T-helper 9 cell (primary cell): ENCODE results near the gene RARG.

Source experiments
- DNase-seq: peaks from one replicate; pipeline ENCODE4 v3.0.0-alpha.2; 2020
- total RNA-seq, 2 donors: gene quantifications; one replicate each; lab custom pipeline; 2026; lab: John Stamatoyannopoulos, UW

The RARG gene
- 48.3 to 111 reads per million in 2 donors for total RNA-seq

- DNase-seq = peak; percentile 71
Measured at GRCh38 chr12:53231921-53232645, at the start of gene RARG. RARG (minus strand) TSS chr12:53232209; CDS start chr12:53227545, 4,664 bp downstream.

- no peak for DNase-seq
Measured at GRCh38 chr12:53279888-53280498, 48.0 kb upstream of the RARG start.

DNA sequence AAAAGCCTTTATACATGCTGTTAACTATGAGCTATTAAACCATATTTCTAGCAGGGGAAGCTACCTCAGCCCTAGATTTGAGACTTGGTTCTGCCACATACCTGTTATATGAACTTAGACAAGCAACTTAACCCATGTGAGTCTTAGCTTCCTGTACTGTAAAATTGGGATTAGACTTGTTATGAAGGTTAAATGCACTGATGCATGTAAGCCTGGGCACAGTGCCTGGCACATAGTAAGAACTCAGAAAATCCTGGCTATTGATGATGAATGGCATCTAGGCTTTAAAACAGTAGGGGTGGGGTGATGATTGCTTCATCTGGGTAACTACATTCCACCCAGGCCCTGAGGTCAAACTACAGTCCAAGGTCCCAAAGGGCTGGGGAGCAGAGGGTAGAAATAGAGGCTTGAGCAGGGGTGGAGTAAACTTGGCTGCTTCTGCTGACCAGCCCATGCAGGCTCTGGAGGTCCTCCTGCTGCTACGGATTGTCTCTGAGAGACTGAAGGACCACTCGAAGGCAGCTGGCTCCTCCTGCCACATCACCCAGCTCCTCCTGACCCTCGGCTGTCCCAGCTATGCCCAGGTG, 47.4 kb upstream of the RARG start:
- DNase-seq = no peak

DNA sequence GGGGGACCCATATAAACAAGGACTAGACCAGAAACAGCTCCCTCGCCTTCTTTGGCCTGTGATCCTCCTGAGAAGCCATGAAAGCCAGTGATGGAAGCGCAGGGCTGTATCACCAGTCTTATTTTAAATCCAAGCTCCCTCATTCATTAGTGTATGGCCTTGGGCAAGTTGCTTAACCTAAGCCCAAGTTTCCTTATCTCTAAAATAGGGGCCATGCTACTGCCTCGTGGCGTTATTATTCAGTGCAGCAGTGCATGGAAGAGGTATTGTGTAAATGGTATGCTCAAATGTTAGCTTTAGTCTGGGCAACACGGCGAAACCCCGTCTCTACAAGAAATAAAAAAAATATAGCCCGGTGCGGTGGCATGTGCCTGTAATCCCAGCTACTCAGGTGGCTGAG, 46.0 kb upstream of the RARG start:
- no peak for DNase-seq

GRCh38 chr12:53276511-53276910, 44.5 kb upstream of the RARG start:
- DNase-seq = no peak

DNA sequence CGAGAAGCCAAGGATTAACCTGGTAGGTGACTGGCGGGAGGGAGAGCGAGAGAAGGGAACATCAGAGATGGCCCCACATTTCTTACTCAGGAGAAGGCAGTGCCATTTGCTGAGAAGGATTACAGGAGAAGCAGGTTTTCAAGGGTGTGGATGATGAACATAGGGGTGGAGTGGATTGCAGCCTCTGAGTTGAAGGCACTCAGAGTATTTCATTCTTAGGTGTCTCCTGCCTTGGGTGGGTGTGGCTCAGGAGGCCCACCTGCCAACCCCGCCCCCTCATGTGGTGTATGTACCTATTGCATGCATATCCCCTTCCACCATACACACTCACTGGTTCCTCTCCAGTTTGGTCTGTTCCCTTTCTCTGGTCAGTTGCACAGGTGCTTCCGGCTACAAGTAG, 42.4 kb upstream of the RARG start:
- DNase-seq = no peak

DNA sequence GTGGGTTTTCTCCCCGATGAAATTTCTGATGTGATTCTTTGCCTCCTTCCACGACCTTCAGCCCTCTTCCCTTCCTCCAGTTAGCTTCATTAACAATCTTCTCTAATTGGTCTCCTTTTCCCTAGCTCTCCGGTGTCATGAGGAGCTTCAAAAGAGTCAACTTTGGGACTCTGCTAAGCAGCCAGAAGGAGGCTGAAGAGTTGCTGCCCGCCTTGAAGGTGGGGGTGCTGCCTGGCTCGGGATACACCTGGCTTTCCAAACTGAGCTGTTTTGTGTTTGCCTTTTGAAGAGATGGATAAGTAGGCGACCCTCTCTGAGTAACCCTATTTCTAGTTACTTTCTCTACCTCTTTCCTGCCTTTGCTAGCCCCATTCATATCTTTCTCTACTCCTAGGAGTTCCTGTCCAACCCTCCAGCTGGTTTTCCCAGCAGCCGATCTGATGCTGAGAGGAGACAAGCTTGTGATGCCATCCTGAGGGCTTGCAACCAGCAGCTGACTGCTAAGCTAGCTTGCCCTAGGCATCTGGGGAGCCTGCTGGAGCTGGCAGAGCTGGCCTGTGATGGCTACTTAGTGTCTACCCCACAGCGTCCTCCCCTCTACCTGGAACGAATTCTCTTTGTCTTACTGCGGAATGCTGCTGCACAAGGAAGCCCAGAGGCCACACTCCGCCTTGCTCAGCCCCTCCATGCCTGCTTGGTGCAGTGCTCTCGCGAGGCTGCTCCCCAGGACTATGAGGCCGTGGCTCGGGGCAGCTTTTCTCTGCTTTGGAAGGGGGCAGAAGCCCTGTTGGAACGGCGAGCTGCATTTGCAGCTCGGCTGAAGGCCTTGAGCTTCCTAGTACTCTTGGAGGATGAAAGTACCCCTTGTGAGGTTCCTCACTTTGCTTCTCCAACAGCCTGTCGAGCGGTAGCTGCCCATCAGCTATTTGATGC, 36.9 kb upstream of the RARG start:
- no peak for DNase-seq

DNA sequence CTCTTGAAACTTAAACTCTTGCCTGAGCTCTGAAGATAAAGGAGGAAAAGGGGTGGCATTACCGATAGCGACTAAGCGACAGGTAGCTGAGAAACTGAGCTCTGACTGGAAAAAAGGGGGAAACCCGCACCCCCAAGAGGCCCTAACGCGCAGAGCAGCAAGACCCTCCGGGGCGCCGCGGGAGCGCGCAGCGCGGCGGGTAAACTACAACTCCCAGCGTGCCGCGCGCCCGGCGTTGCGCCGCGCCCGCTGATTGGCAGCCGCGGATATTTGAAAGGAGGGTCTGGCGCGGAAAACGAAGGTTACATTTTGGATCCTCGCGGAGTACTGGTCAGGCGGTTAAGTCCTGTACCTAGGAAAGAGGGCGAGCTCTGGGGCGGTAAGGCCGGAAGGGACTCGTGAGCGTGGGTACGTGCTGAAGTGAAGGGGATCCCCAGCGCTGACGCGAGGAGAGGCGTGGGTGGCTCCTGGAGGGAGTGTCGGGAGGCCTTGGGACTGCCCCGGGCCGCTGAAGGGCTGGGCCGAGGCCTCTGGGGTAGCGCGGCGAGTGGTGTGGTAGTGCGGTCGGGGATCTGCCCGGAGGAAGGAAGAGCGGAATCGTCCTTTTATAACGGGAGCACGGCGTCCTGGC, 36.1 kb upstream of the RARG start, which contains the start of gene ESPL1:
ESPL1 (plus strand) TSS at position 301 of the 631 bp plus-strand sequence. CDS start 468 bp downstream, outside the sequence.
- peak; percentile 71 for DNase-seq

- DNase-seq = no peak
Measured at GRCh38 chr12:53267306-53267998, 35.4 kb upstream of the RARG start.

DNA sequence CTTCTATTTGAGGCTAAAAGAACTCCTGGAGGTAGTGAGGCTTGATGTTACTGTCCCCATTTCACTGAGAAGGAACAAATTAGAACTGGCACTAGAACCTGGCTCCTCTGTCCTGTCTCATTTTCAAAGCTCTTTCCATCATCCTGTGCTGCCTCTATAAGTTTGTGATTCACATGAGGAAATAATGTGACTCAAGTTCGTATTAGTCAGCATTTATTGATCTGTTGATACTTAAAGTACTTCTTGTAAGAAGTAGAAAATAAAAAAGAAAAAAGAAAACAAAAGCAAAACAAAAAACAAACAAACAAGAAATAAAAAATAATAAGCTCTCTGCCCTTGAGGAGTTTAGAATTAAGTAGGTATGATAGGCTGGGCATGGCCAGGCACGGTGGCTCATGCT, 33.8 kb upstream of the RARG start:
- DNase-seq = no peak

DNA sequence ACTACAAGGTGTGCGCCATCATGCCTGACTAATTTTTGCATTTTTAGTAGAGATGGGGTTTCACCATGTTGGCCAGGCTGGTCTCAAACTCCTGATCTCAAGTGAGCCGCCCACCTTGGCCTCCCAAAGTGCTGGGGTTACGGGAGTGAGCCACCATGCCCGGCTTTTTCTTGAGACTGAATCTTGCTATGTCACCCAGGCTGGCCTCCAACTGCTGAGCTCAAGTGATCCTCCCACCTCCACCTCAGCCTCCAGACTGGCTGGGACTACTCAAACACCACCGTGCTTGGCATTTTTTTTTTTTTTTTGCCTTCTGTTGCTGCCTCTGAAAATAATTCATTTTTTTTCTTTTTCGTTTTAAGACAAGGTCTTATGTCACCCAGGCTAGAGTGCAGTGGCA, 27.9 kb upstream of the RARG start:
- DNase-seq = no peak

GRCh38 chr12:53258541-53259539, 26.8 kb upstream of the RARG start:
- DNase-seq = no peak

DNA sequence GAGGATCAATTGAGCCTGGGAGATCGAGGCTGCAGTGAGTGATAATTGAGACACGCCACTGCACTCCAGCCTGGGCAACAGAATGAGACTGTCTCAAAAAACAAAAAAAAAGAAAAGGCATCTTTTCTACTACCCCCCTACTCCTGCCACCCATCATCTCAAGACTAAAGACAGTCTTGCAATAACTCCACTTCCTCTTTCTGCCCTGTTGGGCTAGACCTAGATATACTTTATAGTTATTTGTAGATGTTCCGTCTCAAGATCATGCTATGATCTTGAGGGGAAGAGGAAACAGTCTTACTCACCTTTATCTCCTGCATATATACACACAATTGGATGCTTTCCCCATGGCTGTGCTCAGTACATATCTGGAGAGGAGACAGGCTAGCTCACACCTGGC, 24.0 kb upstream of the RARG start:
- no peak for DNase-seq

- DNase-seq = no peak
Measured at GRCh38 chr12:53254816-53255545, 23.0 kb upstream of the RARG start.

DNA sequence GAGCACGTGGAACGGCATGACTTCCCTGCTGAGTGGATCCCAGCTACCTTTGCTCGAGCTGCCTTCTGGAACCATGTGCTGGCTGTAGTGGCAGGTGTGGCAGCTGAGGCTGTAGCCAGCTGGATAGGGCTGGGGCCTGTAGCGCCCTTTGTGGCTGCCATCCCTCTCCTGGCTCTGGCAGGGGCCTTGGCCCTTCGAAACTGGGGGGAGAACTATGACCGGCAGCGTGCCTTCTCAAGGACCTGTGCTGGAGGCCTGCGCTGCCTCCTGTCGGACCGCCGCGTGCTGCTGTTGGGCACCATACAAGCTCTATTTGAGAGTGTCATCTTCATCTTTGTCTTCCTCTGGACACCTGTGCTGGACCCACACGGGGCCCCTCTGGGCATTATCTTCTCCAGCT, 21.3 kb upstream of the RARG start:
- DNase-seq = no peak

DNA sequence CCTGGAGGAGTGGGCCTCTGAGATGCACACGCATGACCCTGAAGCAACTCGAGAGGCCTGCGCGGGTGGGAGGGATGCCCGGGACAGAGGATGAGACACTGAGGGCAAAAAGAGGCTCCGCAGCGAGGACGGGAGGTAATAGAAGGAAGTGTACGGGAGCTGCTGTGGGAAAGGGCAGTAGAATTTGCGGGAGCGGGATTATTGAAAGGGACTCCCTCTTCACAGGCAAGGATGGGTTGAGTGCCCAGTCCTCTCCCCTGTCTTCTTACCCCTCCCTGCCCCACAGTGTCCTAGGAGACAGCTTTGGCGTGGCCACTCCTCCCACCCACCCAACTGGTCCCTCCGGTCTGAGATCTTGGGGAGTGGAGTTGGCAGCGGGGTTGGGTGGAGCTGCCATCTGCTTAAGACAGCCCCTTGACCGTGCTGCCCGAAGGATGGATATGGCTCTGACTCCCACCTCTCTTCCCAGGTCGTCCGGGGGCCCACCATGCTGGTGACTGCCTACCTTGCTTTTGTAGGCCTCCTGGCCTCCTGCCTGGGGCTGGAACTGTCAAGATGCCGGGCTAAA, 20.4 kb upstream of the RARG start:
- no peak for DNase-seq

- peak; percentile 64 for DNase-seq
Measured at GRCh38 chr12:53251477-53252348, 19.7 kb upstream of the RARG start.

GRCh38 chr12:53245286-53245685, 13.3 kb upstream of the RARG start:
- no peak for DNase-seq
